Tibial nerve (tissue), 4 donors: ENCODE data around the gene SLC6A17.

ENCODE experiments used
- EP300 ChIP-seq, 2 donors: sonication (generic); formaldehyde crosslinking; IDR thresholded peaks; one replicate each; pipeline ENCODE4 v1.6.1; 2017; ENCODE audit warnings: antibody characterized with exemption in 2 of 2, mild to moderate bottlenecking in 1 of 2
- POLR2A ChIP-seq, 2 donors: fragments of 450-650 bp; IDR thresholded peaks; one replicate each; pipeline ENCODE4 v1.6.1; 2017; ENCODE audit warnings: antibody characterized with exemption in 2 of 2, mild to moderate bottlenecking in 2 of 2, moderate library complexity in 2 of 2
- TF ChIP-seq, protein P1 (sequence below), 5 experiments: fragments of 200-600 bp in 3 of 5; fragments of 450-650 bp in 2 of 5; sonication (generic) in 3 of 5; IDR thresholded peaks; one replicate each; pipeline ENCODE4 v1.5.1; 2016 to 2019; ENCODE audit warnings: antibody characterized with exemption in 5 of 5, mild to moderate bottlenecking in 3 of 5, moderate library complexity in 2 of 5

GRCh38 chr1:110176299-110176956 lies 26.1 kb downstream of the SLC6A17 start:
- TF ChIP-seq, protein P1, sequence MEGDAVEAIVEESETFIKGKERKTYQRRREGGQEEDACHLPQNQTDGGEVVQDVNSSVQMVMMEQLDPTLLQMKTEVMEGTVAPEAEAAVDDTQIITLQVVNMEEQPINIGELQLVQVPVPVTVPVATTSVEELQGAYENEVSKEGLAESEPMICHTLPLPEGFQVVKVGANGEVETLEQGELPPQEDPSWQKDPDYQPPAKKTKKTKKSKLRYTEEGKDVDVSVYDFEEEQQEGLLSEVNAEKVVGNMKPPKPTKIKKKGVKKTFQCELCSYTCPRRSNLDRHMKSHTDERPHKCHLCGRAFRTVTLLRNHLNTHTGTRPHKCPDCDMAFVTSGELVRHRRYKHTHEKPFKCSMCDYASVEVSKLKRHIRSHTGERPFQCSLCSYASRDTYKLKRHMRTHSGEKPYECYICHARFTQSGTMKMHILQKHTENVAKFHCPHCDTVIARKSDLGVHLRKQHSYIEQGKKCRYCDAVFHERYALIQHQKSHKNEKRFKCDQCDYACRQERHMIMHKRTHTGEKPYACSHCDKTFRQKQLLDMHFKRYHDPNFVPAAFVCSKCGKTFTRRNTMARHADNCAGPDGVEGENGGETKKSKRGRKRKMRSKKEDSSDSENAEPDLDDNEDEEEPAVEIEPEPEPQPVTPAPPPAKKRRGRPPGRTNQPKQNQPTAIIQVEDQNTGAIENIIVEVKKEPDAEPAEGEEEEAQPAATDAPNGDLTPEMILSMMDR (IDR thresholded peaks at IDR 0.05) = no peak
- TF ChIP-seq POLR2A (IDR thresholded peaks at IDR 0.05) (no peak), EP300 (IDR thresholded peaks at IDR 0.05) (no peak)
